Measurements from ENCODE around the gene WNT4. TPM values are rescaled to one million over a fixed set of nuclear protein-coding genes. Genes with fewer than 3 reads are reported as not detected.

Gene WNT4
- total RNA-seq, 4 donors from 2014 or later: 0.19 to 0.33 (median 0.29) TPM; not detected in 1

DNA sequence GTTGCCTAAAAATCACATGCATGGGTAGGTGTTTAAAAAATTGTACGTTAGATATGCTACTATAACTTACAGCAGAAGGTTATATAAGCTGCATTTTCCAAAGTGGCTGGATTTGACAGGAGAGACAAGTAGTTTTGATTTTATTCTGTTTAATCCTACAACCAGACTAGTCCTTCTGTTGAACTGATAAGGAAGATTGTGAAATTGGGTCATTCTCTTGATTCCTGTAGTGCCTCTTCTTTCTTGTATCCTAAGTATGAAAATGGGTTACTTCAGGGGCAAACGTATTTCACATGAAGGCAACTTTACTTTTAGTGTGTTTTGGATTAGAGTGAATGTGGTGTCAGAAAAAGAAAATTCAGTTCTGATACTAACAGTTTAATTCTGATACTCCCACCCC is 71.4 kb downstream of the WNT4 start:
- TF ChIP-seq POLR2AphosphoS5 (IDR thresholded peaks at IDR 0.05) (no peak), POLR2A (IDR thresholded peaks at IDR 0.05; ENCODE audit: low read depth) (no peak), EP300 (IDR thresholded peaks at IDR 0.05) (no peak)
- TF ChIP-seq, protein P1, sequence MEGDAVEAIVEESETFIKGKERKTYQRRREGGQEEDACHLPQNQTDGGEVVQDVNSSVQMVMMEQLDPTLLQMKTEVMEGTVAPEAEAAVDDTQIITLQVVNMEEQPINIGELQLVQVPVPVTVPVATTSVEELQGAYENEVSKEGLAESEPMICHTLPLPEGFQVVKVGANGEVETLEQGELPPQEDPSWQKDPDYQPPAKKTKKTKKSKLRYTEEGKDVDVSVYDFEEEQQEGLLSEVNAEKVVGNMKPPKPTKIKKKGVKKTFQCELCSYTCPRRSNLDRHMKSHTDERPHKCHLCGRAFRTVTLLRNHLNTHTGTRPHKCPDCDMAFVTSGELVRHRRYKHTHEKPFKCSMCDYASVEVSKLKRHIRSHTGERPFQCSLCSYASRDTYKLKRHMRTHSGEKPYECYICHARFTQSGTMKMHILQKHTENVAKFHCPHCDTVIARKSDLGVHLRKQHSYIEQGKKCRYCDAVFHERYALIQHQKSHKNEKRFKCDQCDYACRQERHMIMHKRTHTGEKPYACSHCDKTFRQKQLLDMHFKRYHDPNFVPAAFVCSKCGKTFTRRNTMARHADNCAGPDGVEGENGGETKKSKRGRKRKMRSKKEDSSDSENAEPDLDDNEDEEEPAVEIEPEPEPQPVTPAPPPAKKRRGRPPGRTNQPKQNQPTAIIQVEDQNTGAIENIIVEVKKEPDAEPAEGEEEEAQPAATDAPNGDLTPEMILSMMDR (IDR thresholded peaks at IDR 0.05): no peak
- H3K9me3 ChIP-seq: no peaks in the 10 kb centered on the region
- H3K4me3 ChIP-seq: no peak overlapping the region
- WGBS: 76% methylated on average over 2 of the region's 2 CpGs
- peaks cover 74 to 96% (median 91%) of the 10 kb centered on the region in 4 donors for H3K4me1 ChIP-seq
- H3K36me3 ChIP-seq: peaks cover 0 to 9% (median 0%) of the 10 kb centered on the region in 4 donors
- H3K27me3 ChIP-seq: no peaks in the 10 kb centered on the region
- intact Hi-C loops (cut with DNase I): no loop called here
- no peak for DNase-seq (ENCODE audit: extremely low spot score)
- H3K27ac ChIP-seq (replicated peaks in 1 of 4): no peak overlapping the region

Other genes starting within 250 kb of the WNT4 start
- gene HSPG2, start 205.8 kb downstream of the WNT4 start, total RNA-seq: 1,000 to 10,000 TPM in 1 of 4 donors, 100 to 1,000 TPM in 3; 414 to 1,199 (median 595) TPM
- not detected for gene CELA3B, start 166.1 kb downstream of the WNT4 start, total RNA-seq
- gene CELA3A, start 141.4 kb downstream of the WNT4 start, total RNA-seq: not detected
- gene CDC42, start 90.4 kb downstream of the WNT4 start, total RNA-seq: 100 to 1,000 TPM; 177 to 243 (median 204) TPM

Data from esophagus muscularis mucosa (tissue), 4 donors.